Cerebellar nuclear complex (tissue), 1 donor: ENCODE results near the gene HSF2.
"Not testable (repeated sequence)": the region's sequence is repeated elsewhere in the genome, so short reads cannot be mapped to it uniquely, and the experiment has no call there.

Experiments used
- DNase-seq, 2 experiments: peaks; one replicate each; lab custom pipeline; 2025; lab: John Stamatoyannopoulos, UW

HSF2 gene

DNA sequence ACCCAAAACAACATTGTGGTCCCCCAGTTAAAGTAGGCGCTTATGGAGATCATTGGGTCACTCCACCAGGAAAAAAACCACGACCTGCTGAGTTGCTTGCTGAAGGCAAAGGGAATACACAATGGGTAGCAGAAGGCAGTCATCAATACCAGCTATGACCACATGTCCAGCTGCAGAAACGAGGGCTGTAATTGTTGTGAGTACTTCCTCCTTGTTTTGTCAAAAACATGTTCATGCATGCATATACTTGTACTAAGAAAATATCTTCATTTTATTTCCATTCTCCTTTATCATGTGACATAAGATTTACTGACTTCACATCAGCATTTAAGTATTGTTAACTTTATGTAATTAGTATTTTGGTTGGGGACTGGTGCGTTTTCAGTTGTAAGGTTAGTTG is 55.2 kb downstream of the HSF2 start:
- no peak for DNase-seq

DNA sequence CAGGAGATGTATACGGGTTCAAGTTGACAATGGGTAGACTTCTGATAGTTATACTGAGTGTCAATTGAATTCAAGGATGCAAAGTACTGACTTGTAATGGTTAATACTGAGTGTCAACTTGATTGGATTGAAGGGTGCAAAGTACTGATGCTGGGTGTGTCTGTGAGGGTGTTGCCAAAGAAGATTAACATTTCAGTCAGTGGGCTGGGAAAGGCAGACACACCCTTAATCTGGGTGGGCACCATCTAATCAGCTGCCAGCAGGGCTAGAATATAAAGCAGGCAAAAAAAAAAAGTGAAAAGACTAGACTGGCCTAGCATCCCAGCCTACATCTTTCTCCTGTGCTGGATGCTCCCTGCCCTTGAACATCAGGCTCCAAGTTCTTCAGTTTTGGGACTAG is 55.7 kb downstream of the HSF2 start:
- DNase-seq = not testable (repeated sequence)

DNA sequence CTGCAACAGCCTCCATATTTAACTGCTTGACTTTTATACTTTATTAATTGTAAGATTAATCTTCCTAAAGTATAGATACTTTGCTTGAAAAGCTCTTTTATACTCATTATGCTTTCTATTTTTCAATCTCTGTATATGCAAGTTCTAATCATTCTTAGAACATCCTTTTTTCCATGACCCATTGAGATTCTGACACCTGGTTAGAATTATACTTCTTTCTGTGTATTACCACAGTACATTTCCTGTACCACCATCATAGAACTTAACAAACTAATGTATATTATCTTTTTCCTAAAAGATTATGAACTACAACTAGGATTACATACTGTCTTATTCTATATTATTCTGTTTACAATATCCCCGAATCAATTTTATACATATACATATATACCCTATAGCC is 58.6 kb downstream of the HSF2 start:
- no peak for DNase-seq

DNA sequence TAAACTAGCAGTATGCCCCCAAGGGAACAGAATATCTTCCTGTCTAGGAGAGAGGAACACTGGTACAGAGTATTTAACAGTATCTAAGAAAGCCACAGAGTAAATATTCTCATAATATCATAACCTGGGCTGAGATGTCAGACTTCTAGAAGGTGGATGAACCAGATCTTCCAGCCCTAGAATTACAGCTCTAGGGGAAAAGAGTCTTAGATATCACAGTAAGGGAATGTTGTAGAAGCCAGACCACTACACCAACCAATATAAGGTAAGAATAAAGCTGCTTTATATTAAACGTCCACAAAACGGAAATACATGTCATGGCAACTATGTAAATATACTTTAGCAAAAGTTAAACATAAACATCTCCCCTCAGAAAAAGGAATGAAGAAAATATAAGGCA is 59.8 kb downstream of the HSF2 start:
- DNase-seq = no peak

DNA sequence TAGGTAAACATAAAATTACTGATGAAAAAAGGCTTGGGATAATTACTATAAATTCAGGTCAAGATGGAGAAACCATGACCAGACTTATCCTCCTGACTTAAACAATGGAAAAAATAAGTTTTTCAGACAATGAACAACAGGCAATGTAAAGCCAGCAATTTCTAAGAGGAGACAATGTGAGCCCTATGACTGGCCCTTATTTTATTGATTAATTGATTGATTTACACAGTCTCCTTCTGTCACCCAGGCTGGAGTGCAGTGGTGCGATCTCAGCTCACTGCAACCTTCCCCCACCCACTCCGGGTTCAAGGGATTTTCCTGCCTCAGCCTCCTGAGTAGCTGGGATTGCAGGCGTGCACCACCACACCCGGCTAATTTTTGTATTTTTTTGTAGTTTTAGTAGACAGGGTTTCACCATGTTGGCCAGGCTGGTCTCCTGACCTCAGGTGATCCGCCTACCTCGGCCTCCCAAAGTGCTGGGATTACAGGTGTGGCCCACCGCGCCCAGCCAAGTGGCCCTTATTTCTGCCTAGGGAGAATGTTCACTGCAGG is 60.5 kb downstream of the HSF2 start:
- not testable (repeated sequence) for DNase-seq

DNA sequence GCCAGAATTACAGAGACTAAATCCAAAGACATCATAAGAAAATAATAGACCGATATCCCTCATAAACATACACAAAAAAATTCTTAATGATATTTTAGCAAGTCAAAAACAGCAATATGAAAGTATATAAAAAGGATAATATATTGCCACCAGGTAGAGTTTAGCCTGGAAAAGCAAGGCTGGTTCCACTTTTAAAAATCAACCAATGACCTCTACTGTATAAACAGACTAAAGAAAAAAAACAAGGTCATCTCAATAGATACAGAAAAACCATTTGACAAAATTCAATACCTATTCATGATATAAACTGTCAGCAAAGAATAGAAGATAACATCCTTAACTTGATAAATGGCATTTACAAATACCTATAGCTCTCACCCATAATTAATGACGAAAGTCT is 62.4 kb downstream of the HSF2 start:
- no peak for DNase-seq

- peak; percentile 63 to 93 for DNase-seq
Observed at GRCh38 chr6:122471107-122472021, 71.9 kb downstream of the HSF2 start, which contains the start of gene SERINC1. SERINC1 (minus strand) TSS chr6:122471807; CDS start chr6:122471737, 70 bp downstream.

DNA sequence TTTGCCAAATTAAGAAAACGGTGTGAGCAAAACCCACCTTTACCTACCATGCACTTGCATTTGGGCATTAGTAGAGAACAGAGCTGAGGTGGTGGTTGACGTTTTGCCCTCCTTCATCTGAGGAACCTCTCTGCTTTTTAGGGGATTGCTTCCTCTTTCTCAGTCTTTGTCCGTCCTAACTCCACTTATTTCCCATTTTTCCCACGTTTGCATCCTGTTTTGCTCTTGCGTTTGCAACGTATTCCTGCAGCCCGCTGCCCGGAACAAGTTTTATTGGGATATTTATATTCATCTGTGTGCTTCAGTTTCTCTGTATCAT is 72.5 kb downstream of the HSF2 start:
- DNase-seq = no peak

GRCh38 chr6:122476131-122476530 is 76.7 kb downstream of the HSF2 start:
- DNase-seq = no peak

DNA sequence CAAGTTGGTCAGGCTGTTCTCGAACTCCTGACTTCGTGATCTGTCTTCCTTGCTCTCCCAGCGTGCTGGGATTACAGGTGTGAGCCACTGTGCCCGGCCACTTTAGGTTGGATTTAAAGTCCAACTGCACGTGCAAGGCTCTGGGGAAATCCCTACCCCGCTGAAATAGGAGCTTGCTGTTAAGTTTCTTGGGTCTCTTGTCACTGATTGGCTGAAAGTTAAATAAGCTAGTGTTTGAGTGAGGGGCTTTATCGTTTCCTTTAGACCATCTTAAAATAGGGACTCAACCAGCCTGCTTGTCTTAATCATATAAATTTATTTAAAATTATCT is 83.3 kb downstream of the HSF2 start:
- DNase-seq = no peak
